ENCODE data around the gene ZNF568.
A peak's percentile ranks its signal among the peaks of the same experiment; 100 is the strongest.

Gene ZNF568

DNA sequence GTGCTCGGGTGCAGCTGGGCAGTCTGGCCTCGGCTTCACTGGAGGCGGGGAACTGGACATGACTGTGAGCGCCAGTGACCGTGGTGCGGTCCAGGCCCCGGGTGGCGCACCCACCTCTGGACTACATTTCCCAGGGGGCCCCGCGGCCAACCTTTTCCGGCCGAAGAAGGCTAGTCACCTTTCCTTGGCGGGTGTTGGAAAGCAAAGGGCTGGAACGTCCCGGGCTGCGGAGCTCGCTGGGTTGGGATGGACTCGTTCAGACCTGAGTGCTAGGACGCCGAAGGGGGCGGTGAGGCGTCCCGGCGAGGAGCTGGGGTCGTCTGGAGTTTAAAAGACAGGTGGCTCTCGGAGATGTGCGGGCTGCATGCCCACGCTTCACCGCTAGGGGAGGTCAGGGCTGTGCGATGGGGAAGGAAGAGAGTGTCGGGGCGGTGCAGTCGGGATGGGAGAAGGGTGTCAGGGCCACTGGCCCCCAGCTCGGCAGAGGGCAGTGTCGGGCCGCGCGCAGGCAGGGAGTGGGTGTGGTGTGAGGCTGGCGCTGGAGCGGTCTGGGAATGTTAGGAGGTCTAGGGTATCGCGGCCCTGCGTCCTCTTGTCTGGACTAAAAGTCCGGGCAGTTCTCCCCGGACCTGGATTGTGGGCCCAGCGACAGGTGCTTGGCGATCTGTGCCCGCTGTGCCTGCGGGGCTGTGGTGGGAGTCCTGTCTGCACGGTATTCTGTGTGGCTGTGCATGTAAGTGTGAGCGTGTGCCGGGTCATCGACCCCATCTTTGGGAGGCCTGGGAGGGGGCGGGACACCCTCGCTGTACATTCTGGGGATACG, 57.1 kb downstream of the ZNF568 start:
- Mint-ChIP-seq H3K27me3 (no peaks in the 10 kb centered on the region), H3K4me3 (peak overlapping the region; percentile 92), H3K27ac (peak overlapping the region; percentile 93), H3K9me3 (peaks cover 7% of the 10 kb centered on the region), H3K36me3 (ENCODE audit: low read depth) (peaks cover 31% of the 10 kb centered on the region), H3K4me1 (peaks cover 10% of the 10 kb centered on the region)
- DNase-seq (peak; percentile 78), ATAC-seq (peak; percentile 98)

DNA sequence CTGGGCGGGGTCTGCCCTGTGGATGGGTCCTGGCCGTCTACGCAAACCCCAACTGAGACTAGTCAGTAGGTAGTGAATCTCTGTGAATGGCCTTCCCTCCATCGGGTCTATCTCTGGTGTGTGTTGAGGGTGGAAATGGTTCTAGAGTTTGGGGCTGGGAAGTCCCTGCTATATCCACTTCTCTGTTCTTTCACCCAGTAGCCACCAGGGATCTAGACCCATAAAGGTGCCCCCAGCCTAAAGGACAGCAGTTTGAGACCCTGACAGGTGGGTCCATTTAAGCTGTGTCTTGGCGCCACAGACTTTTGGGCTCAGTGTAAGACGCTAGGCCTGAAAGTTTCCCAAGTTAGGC, 57.7 kb downstream of the ZNF568 start:
- Mint-ChIP-seq H3K4me3 (peak overlapping the region; percentile 92), H3K9me3 (peaks cover 12% of the 10 kb centered on the region), H3K4me1 (peaks cover 10% of the 10 kb centered on the region), H3K27me3 (no peaks in the 10 kb centered on the region), H3K36me3 (ENCODE audit: low read depth) (peaks cover 36% of the 10 kb centered on the region), H3K27ac (peak overlapping the region; percentile 93)
- peak; percentile 11 for ATAC-seq
- DNase-seq, result no peak

DNA sequence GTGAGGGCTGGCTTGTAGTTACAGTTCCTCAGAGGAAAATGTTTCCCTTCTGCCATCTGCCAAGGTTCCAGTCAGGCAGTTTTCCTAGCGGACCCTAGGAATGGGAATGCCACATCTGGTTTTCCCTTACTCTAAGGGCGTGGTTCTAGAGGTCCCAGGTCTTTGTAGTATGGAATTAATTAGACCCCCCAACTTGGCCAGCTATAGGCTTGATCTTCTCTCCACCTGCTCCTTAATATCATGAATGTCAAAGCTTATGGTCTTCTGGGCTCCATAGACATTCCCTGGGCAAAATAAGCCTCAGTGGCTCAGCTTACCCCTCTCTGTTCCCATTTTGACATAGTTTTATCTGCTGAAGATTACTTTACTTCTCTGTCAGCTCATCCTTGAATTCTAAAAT, 70.0 kb downstream of the ZNF568 start:
- Mint-ChIP-seq H3K9me3 (peaks cover 52% of the 10 kb centered on the region), H3K36me3 (ENCODE audit: low read depth) (peaks cover 81% of the 10 kb centered on the region), H3K4me1 (no peaks in the 10 kb centered on the region), H3K27ac (no peak overlapping the region), H3K4me3 (no peak overlapping the region), H3K27me3 (no peaks in the 10 kb centered on the region)
- DNase-seq, result no peak
- no peak for ATAC-seq

DNA sequence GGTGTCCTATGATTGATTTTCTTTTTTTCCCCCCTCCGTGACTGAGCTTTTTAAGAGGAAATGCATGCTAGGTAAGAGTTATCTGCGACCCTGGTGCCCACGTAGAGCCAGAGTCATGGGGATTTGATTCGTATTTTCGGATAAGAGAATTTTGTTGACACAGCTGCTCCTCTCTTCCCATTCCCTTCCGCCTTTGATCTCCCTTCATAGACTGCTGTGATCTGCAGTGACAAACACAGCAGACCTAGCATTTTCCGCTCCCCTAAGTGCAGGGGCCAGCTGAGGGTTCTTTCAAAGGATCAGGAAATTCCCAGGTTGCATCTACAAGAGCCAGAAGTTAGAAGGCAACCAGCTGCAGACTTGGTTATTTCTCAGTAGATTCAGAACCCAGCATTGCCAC, 70.5 kb downstream of the ZNF568 start:
- no peak overlapping the region for H3K27ac Mint-ChIP-seq
- DNase-seq (no peak), ATAC-seq (no peak)
- peaks cover 55% of the 10 kb centered on the region for H3K9me3 Mint-ChIP-seq
- no peaks in the 10 kb centered on the region for H3K27me3 Mint-ChIP-seq
- H3K4me3 Mint-ChIP-seq, result no peak overlapping the region
- peaks cover 83% of the 10 kb centered on the region for H3K36me3 Mint-ChIP-seq (ENCODE audit: low read depth)
- H3K4me1 Mint-ChIP-seq, result no peaks in the 10 kb centered on the region

DNA sequence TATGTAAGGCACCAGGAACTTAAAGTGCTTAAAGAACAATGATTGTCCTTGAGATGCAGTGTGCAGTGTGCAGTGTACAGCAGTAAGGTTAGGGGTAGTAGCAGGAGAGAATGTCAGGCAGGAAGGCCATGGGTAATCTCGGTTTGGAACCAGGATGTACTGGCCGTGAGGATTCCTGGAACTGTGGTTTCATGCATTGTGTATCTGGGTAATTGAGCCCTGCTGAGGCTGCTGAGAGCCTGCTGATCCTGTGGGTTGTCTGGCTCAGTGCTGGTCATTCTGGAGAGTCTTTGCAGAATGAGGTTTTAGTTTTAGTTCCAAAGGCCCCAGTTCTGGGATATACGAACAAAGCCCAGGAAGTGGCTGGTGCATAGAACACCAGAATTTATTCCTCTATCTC, 71.0 kb downstream of the ZNF568 start:
- DNase-seq (no peak), ATAC-seq (no peak)
- Mint-ChIP-seq H3K36me3 (ENCODE audit: low read depth) (peaks cover 84% of the 10 kb centered on the region), H3K27ac (no peak overlapping the region), H3K9me3 (peaks cover 58% of the 10 kb centered on the region), H3K4me1 (no peaks in the 10 kb centered on the region), H3K4me3 (no peak overlapping the region), H3K27me3 (no peaks in the 10 kb centered on the region)

DNA sequence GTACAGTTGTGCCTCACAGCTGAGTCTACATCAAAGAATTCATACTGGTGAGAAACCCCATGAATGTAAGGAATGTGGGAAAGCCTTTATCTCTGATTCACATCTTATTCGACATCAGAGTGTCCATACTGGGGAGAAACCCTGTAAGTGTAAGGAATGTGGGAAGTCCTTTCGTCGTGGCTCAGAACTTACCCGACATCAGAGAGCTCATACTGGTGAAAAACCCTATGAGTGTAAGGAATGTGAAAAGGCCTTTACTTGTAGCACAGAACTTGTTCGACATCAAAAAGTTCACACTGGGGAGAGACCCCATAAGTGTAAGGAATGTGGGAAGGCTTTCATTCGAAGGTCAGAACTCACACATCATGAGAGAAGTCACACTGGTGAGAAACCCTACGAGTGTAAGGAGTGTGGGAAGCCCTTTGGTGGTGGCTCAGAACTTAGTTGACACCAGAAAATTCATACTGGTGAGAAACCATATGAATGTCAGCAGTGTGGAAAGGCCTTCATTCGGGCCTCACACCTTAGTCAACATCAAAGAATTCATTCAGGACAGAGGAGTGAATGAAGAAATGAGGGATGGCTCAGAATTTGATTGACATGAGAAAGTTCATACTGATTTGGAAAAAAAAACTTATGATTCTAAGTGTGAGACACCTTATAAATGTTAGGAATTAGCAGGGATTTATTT, 81.2 kb downstream of the ZNF568 start:
- peaks cover 70% of the 10 kb centered on the region for H3K9me3 Mint-ChIP-seq
- no peaks in the 10 kb centered on the region for H3K27me3 Mint-ChIP-seq
- peaks cover 57% of the 10 kb centered on the region for H3K36me3 Mint-ChIP-seq (ENCODE audit: low read depth)
- no peak for ATAC-seq
- H3K4me3 Mint-ChIP-seq, result no peak overlapping the region
- H3K27ac Mint-ChIP-seq, result no peak overlapping the region
- no peaks in the 10 kb centered on the region for H3K4me1 Mint-ChIP-seq
- DNase-seq, result no peak

DNA sequence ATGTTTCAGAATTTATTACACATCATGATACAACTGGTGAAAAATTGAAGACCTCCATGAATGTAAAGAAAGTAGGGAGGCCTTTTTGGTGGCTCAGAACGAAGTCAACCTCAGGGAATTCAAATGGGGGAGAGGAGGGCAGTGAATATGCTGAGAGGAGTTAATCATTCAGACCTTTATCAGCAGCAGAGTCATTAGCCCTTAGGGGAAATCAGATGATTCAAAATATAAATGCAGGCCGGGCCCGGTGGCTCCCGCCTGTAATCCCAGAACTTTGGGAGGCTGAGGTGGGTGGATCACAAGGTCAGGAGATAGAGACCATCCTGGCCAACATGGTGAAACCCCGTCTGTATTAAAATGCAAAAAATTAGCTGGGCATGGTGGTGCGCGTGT, 81.7 kb downstream of the ZNF568 start:
- Mint-ChIP-seq H3K27me3 (no peaks in the 10 kb centered on the region), H3K4me3 (no peak overlapping the region), H3K27ac (no peak overlapping the region), H3K4me1 (no peaks in the 10 kb centered on the region), H3K9me3 (peaks cover 68% of the 10 kb centered on the region), H3K36me3 (ENCODE audit: low read depth) (peaks cover 51% of the 10 kb centered on the region)
- ATAC-seq (no peak), DNase-seq (no peak)

DNA sequence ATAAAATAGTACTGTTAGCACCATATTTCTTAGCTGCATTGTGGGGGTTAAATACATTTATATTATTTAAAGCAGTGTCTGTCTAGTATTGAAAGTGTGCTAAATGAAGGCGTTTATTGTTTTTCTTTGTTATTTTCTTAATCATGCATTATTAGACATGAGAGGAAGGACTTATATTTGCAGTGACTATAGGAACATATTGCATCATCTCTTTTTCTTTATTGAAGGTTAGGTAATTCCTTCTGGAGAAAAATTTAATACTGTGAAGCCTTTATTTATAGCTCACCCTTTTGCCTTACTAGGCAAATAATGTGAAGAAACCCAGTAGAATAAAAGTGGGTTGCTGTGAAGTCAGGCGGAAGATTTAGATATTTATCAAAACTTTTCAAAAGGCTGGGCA, 83.2 kb downstream of the ZNF568 start:
- H3K27me3 Mint-ChIP-seq, result no peaks in the 10 kb centered on the region
- no peak overlapping the region for H3K4me3 Mint-ChIP-seq
- H3K27ac Mint-ChIP-seq, result no peak overlapping the region
- H3K36me3 Mint-ChIP-seq (ENCODE audit: low read depth), result peaks cover 36% of the 10 kb centered on the region
- H3K9me3 Mint-ChIP-seq, result peaks cover 61% of the 10 kb centered on the region
- ATAC-seq (no peak), DNase-seq (no peak)
- H3K4me1 Mint-ChIP-seq, result no peaks in the 10 kb centered on the region

DNA sequence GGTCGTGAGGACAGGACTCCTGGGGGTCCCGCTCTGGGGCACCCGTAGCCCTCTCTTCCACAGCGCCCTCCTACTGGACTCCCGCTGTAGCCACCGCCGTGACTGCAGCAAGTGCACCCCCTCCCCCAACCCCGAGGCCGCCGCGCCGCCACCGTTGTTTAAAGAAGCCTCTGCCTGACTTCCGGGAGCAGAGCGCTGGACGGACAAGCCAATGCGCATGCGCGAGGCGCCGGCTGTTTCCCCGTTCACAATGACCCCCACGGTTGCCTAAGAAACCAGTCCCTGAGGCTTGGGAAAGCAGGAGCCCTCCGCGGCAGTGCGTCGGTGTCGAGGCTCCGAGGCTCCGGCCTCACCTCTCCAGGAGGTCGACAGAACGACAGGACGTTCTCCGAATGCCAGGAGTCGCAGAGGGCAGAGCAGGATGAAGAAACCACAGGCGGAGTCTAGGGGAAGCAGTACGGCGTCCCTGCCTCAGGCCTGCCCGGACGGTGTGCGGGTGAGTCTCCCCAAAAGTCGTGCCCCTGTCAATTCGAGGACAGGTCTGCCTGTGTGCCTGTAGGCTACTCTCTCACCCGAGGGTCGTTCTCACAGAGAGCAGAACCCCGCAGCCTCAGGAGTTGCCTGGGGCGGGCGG, 91.6 kb downstream of the ZNF568 start:
- H3K27ac Mint-ChIP-seq, result no peak overlapping the region
- H3K4me3 Mint-ChIP-seq, result peak overlapping the region; percentile 63
- peaks cover 21% of the 10 kb centered on the region for H3K36me3 Mint-ChIP-seq (ENCODE audit: low read depth)
- DNase-seq (peak; percentile 41), ATAC-seq (no peak)
- no peaks in the 10 kb centered on the region for H3K27me3 Mint-ChIP-seq
- peaks cover 2% of the 10 kb centered on the region for H3K4me1 Mint-ChIP-seq
- peaks cover 39% of the 10 kb centered on the region for H3K9me3 Mint-ChIP-seq

DNA sequence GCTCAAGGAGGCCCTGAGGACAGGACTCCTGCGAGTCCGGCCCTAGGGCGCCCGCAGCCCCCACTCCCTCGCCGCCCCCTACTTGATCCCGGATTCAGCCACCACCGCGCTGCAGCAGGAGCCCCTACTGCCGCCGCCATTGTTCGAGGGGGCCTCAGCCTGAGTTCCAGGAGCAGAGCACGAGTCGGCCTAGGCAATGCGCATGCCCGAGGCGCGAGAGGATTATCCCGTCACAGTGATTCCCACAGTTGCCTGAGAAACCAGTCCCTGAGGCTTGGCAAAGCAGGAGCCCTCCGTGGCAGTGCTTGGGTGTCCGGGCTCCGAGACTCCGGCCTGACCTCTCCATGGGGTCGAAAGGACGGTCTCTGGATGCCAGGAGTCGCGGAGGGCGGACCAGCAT, 93.7 kb downstream of the ZNF568 start:
- no peak overlapping the region for H3K27ac Mint-ChIP-seq
- DNase-seq (no peak), ATAC-seq (no peak)
- peaks cover 2% of the 10 kb centered on the region for H3K4me1 Mint-ChIP-seq
- H3K36me3 Mint-ChIP-seq (ENCODE audit: low read depth), result peaks cover 29% of the 10 kb centered on the region
- H3K4me3 Mint-ChIP-seq, result no peak overlapping the region
- peaks cover 37% of the 10 kb centered on the region for H3K9me3 Mint-ChIP-seq
- no peaks in the 10 kb centered on the region for H3K27me3 Mint-ChIP-seq

DNA sequence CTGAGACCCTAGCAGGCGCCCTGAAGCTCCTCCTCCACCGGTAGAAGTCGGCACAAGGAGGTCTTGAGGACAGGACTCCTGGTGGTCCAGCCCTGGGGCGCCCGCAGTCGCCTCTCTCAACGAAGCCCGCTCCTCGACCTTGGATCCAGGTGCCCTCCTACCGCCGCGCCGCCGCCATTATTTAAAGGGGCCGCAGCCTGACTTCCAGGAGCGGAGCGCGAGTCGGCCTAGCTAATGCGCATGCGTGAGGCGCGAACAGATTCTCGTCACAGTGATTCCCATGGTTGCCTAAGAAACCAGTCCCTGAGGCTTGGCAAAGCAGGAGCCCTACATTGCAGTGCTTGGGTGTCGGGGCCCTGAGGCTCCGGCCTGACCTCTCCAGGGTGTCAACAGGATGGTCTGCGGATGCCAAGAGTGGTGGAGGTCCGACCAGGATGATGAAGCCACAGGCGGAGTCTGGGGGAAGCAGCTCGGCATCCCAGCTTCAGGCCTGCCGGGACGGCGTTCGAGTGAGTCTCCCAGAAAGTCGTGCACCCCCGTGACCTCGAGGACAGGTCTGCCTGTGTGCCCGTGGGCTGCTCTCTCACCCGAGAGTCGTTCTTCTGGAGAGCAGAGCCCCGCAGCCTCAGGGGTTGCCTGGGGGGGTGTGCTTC, 96.1 kb downstream of the ZNF568 start:
- DNase-seq (no peak), ATAC-seq (no peak)
- Mint-ChIP-seq H3K27ac (no peak overlapping the region), H3K9me3 (peaks cover 30% of the 10 kb centered on the region), H3K4me3 (no peak overlapping the region), H3K36me3 (ENCODE audit: low read depth) (peaks cover 39% of the 10 kb centered on the region), H3K4me1 (peaks cover 2% of the 10 kb centered on the region), H3K27me3 (no peaks in the 10 kb centered on the region)

DNA sequence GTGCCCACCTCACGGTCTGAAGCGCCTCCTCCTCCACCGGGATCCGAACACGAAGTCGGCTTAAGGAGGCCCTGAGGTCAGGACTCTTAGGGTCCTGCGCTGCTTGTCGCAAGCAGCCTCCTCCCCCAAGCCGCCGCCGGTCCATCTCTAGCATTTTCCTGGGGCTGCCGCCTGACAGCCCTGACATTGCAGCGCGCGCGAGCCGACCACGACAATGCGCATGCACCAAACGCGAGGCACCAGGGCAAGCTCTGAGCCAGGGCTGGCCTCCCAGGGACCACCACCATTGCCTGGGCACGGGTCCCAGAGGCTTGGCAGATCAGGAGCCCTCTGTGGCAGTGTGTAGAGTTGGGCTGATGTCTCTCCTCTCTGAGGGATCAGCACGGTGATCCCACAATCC, 98.3 kb downstream of the ZNF568 start:
- H3K9me3 Mint-ChIP-seq, result peaks cover 42% of the 10 kb centered on the region

DNA sequence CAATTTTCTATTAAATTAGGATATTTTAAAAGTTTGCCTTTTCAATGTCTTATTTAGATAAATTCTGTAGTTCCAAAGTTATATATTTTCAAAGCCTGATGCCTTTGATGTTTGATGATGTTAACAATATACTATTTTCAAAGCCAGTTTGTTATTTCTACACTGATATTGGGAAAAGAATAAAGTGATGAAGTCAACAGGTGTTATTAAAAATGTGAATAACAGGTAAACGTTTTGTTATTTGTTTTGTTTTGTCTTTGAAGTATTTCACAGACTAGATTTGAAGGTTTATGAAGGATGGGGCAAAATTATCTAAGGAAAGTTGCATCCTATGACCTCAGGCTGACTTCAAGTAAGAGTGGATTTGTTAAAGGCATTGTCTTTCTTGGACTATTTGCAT, 129.0 kb downstream of the ZNF568 start:
- Mint-ChIP-seq H3K9me3 (peaks cover 32% of the 10 kb centered on the region), H3K4me3 (no peak overlapping the region), H3K4me1 (no peaks in the 10 kb centered on the region), H3K27ac (no peak overlapping the region), H3K36me3 (ENCODE audit: low read depth) (peaks cover 4% of the 10 kb centered on the region), H3K27me3 (no peaks in the 10 kb centered on the region)
- DNase-seq, result no peak
- ATAC-seq, result no peak

More for the DNA sequence above, 98.3 kb downstream of the ZNF568 start:
- Mint-ChIP-seq H3K4me3 (no peak overlapping the region), H3K4me1 (no peaks in the 10 kb centered on the region), H3K27me3 (no peaks in the 10 kb centered on the region), H3K27ac (no peak overlapping the region), H3K36me3 (ENCODE audit: low read depth) (peaks cover 38% of the 10 kb centered on the region)
- ATAC-seq (no peak), DNase-seq (no peak)

Measured in activated naive CD8-positive, alpha-beta T cell treated with anti-CD3 and anti-CD28 coated beads, Interleukin-2, amount 50 U/mL, for 24 hours (primary cell).